NCI-H146 (cell line): ENCODE measurements around the gene TMEM40.
"Not testable (repeated sequence)": the region's sequence is repeated elsewhere in the genome, so short reads cannot be mapped to it uniquely, and the experiment has no call there.

Experiments used
- DNase-seq: peaks from one replicate; lab custom pipeline; 2025; lab: John Stamatoyannopoulos, UW

TMEM40 gene

GRCh38 chr3:12716605-12717151, 42.4 kb downstream of the TMEM40 start:
- DNase-seq: no peak

DNA sequence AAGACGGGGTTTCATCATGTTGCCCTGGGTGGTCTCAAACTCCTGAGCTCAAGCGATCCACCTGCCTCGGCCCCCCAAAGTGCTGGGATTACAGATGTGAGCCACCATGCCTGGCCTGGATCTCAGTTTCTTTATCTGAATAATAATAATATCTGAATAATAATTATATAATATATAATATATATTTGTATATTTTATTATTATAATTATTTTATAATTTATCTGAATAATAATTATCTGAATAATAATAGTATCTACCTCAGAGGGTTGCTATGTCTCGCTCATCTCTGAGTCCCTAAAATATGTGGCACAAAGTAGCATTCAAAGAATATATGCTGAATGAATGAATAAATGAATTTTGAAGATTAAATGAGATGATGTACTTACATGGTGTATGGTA, 44.8 kb downstream of the TMEM40 start:
- DNase-seq: no peak

DNA sequence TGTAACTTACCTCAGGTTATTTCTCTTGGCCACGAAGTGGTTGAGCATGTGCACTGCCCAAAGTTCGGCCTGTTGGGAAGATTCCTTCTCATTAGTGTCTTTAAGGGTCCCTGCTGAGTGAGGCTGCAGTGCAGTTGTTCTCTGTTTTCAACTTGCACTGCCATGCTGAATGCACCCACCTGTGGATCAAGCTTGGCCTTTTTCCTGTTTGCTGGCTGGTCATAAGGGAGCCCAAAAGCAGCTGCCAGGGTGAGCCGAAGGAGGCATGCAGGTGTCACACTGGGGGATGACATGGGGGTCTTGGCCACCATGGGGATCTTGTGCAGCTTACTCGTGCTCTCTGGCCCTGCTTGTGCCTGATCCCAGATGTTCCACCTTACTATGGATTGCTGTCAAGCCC, 49.0 kb downstream of the TMEM40 start:
- DNase-seq: no peak

- no peak for DNase-seq
These were observed 49.7 kb downstream of the TMEM40 start for GRCh38 chr3:12709334-12709733.

DNA sequence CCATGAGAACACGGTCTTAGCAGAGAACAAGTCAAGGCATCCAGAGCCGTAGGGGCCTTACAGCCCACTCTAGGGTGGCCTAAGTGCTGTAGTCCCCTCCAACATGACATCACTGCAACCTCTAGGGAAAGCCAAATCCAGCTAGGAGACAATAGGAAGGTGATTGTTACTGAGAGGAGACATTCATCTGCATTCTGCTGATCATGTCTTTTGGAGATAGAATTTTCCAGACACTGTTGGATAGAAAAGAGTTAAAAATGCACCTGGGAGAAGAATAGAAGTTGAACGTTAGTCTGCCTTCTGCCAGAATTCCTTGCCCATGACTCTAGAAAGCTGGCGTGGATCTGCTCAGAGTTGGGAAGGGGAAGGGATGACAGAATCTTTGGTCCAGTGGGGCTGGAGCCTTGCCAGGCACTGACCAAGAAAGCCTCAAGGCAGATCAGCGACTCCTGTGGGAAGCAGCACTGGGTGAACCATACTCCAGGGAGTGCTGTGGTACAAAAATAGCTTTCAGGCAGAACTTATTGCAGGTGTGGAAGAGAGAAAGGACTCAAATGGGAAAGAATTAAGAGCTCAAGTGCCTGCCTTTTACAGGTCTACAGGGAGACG, 50.4 kb downstream of the TMEM40 start:
- no peak for DNase-seq

- DNase-seq: peak; percentile 55
These were observed 51.6 kb downstream of the TMEM40 start for GRCh38 chr3:12707449-12707848.

DNA sequence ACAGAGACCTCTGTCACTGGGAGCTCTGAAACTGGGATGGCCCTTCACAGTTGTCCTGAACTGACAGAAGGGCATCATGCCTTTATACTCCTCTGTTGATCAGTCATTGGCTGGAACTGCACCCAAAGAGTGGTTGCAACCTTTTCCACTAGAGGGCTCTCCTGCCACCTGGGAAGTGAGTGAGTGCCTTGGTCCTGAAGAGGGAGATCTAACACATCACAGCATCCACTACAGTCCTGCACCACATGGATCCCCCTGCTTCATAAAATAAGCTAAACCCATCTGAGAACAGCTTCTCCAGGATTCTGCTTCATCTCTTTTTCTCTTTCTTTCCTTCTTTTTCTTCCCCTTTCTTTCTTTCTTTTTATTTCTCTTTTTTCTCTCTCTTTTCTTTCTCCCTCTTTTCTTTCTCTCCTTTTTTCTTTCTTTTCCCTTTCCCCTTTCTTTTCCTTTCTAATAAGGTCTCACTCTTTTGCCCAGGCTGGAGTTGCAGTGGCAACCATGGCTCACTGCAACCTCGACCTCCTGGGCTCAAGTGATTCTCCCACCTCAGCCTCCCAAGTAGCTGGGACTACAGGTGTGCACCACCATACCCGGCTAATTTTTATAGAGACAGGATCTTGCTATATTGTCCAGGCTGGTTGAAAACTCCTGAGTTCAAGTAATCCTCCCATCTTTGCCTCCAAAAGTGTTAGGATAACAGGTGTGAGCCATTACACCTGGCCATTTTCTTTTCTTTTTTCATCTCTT, 52.4 kb downstream of the TMEM40 start:
- DNase-seq: peak; percentile 47

DNA sequence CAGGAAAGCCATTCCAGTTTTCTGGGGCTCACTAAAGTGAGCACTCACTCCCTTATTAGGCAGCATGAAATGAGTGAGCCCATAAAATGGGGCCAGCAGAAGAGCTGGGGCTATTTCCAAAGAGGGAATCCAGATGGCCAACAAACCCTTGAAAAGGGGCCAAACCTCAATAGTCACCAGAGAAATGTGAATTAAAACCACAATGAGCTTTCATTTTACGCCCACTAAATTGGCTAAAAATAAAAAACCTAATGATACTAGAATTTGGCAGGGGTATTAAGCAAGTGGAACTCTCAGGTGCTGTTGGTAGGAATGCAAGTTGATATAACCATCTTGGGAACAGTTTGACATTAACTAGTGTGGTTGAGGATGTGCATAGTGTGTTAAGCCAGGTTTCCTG, 53.1 kb downstream of the TMEM40 start:
- DNase-seq: no peak

DNA sequence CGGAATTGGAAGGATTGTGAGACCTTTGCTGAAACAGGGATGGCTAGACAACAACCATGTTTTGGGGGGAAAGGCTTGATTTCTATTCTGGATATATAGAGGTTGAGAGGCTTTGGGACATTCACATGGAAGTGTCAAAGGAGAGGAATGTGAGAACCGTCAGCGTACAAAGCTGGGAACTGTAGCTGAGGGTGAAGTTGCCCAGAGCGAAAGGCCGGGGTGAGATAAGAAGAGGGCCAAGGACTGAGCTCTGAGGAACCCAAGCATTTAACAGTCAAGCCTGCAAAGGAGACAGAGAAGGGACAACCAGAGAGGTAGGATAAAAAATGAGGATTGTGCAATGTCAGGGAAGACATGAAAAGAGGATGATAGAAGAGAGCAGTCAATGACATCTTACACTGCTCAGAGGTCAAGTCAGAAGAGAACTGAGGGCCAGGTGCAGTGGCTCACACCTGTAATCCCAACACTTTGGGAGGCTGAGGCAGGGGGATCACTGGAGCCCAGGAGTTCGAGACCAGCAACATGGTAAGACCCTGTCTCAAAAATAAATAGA, 53.6 kb downstream of the TMEM40 start:
- DNase-seq: no peak

DNA sequence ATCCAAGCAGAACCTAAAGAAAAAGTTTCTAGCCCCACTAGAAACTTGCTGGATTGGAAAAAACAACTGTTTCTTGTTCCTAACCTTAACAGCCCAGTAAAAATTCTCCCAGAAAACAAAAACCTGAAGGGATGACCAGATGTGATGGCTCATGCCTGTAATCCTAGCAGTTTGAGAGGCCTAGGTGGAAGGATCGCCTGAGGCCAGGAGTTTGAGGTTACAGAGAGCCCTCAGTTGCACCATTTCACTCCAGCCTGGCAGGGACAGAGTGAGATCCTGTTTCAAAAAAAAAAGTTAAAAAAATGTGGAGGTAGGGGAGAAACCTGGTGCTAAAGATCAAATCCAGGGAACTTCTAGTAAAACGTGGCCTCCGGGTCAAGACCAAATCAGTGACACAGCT, 56.6 kb downstream of the TMEM40 start:
- DNase-seq: no peak

DNA sequence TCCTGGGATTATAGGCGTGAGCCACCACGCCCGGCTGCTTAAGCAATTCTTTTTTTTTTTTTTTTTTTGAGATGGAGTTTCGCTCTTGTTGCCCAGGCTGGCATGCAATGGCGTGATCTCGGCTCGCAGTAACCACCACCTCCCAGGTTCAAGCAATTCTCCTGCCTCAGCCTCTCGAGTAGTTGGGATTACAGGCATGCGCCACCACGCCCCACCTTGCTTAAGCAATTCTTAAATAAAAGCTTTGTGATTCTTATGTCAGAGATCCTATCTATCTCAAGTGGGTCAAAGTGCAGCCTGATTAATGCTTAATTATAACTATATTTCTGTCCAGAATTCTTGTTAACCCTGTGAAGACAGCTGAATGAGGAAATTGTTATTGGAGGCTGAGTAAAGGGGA, 57.5 kb downstream of the TMEM40 start:
- DNase-seq: not testable (repeated sequence)

- no peak for DNase-seq
These were observed 58.3 kb downstream of the TMEM40 start for GRCh38 chr3:12700800-12701199.

DNA sequence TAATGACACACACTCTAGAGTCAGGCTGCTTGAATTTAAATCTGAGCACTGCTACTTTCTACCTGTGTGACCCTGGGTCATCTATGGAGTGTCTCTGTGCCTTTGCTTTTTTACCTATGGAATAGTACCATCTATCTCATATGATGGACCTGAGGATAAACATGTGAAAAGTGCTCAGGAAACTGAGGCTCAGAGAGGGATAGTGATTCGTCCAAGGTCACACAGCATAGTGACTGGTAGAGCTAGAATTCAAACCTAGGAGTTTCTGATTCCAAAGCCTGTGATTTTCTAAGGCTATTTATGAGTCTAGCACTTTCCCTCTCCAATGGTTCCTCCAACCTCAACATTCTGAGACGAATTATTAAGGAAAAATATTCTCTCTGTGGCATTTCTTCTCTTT, 63.1 kb downstream of the TMEM40 start:
- no peak for DNase-seq

DNA sequence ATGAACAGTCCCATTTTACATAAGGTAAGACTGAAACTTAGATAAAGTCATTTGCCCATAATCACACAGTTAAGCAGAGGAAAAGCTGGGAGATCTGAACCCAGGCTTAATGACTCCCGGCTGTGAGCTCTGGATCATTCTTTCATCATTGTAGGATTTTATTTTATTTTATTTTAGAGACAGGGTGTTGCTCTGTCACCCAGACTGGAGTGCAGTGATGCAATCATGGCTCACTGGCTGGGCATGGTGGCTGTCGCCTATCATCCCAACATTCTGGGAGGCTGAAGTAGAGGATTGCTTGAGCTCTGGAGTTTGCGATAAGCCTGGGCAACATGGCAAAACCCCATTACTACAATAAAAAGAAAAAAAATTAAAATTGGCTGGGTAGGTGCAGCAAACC, 63.9 kb downstream of the TMEM40 start:
- no peak for DNase-seq

- DNase-seq: no peak
These were observed 66.6 kb downstream of the TMEM40 start for GRCh38 chr3:12692444-12692843.

GRCh38 chr3:12689997-12690711, 68.9 kb downstream of the TMEM40 start:
- DNase-seq: no peak

- DNase-seq: no peak
These were observed 71.1 kb downstream of the TMEM40 start for GRCh38 chr3:12687948-12688347.

DNA sequence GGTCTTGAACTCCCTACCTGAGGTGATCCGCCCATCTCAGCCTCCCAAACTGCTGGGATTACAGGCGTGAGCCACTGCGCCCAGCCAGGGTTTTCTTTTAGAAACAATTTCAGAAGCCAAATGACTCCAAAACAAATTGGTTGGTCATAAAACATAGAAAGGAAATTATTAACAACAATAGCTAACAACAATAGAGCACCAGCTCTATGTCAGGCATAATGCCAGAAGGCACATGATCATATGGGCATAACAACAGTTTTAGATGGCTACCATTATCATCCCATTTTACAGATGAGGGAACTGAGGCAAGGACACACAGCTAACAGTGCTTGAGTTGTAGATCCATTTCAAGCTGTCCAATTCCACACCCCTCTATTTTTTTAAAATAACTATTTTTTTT, 73.0 kb downstream of the TMEM40 start:
- no peak for DNase-seq
